HepG2 (cell line): Measurements from ENCODE around the gene UBE2N. TPM values are rescaled to one million over a fixed set of nuclear protein-coding genes. Genes with fewer than 3 reads are reported as not detected.

Experiments
- ATAC-seq: fragments of 200-7000 bp; cut with Tn5 transposase; 3 replicates; pipeline ENCODE4 v1.9.1; 2020; ENCODE audit warnings: mild to moderate bottlenecking, moderate library complexity
- BruUV-seq: library from RNA; stranded (reverse); fragments of 400-500 nt; replicated peaks from 2 replicates; lab custom pipeline; 2021; lab: Mats Ljungman, UMichigan
- CTCF ChIA-PET: fragments of 300-600 bp; formaldehyde crosslinking; extraction: SDS; loops from one replicate; lab custom pipeline; 2021; ENCODE audit warnings: low total read pairs, inconsistent platforms, low intra/inter-chr PET ratio; lab: Yijun Ruan, JAX
- POLR2A ChIA-PET: fragments of 350-600 bp; sonication (Branson Sonifier 250); formaldehyde crosslinking; loops from one replicate; lab custom pipeline; 2020; ENCODE audit warnings: antibody characterized with exemption, inconsistent platforms; lab: Yijun Ruan, JAX
- DNase-seq: peaks from one replicate; pipeline ENCODE4 v3.0.0-alpha.2; 2015; ENCODE audit warnings: low spot score
- FAIRE-seq: peaks from 3 replicates; lab custom pipeline; 2011; peaks lifted over from hg19 to GRCh38; lab: Jason Lieb, UNC
- H2AFZ ChIP-seq: one replicate; pipeline ENCODE4 v1.6.1; 2011; ENCODE audit warnings: low read length, inconsistent platforms
- H3K27ac ChIP-seq: fragments of 300-600 bp; 3 replicates; pipeline ENCODE4 v1.8.0; 2011; ENCODE audit warnings: mixed run types, mild to moderate bottlenecking, mixed read lengths, low read length, inconsistent platforms; ENCODE audit not compliant: insufficient read depth; ENCODE audit errors: extremely low read length
- H3K27me3 ChIP-seq, 2 experiments: fragments of 200-600 bp in 1 of 2; 2 replicates in 1 of 2; 3 replicates in 1 of 2; pipeline versions ENCODE4 v1.6.0 to v1.8.0; 2011; ENCODE audit warnings: low read length in 2 of 2, mild to moderate bottlenecking in 2 of 2, moderate library complexity in 2 of 2, inconsistent platforms in 1 of 2; ENCODE audit not compliant: insufficient read depth in 2 of 2, control insufficient read depth in 1 of 2
- H3K36me3 ChIP-seq, 2 experiments: fragments of 200-600 bp in 1 of 2; replicated peaks in 1 of 2; 2 replicates in 1 of 2; 3 replicates in 1 of 2; pipeline versions ENCODE4 v1.5.1 to v1.8.0; 2011; ENCODE audit warnings: low read length in 2 of 2, inconsistent platforms in 1 of 2; ENCODE audit not compliant: insufficient read depth in 2 of 2, control insufficient read depth in 1 of 2
- H3K4me1 ChIP-seq: 2 replicates; pipeline ENCODE4 v1.5.1; 2012; ENCODE audit warnings: low read length, inconsistent platforms; ENCODE audit not compliant: insufficient read depth
- H3K4me2 ChIP-seq: 2 replicates; pipeline ENCODE4 v1.6.0; 2011; ENCODE audit warnings: low read depth, low read length, inconsistent platforms
- H3K4me3 ChIP-seq, 3 experiments: fragments of 200-600 bp in 1 of 3; sonication (generic), shearing (Covaris generic) in 1 of 3; replicated peaks in 1 of 3; 2 replicates each; pipeline ENCODE4 v1.5.1; 2011 to 2016; ENCODE audit warnings: low read length in 3 of 3, inconsistent platforms in 2 of 3, low read depth in 2 of 3, mild to moderate bottlenecking in 2 of 3, control low read depth in 1 of 3, mixed read lengths in 1 of 3; ENCODE audit not compliant: insufficient read depth in 1 of 3
- H3K79me2 ChIP-seq: one replicate; pipeline ENCODE4 v1.6.1; 2011; ENCODE audit warnings: low read length, inconsistent platforms; ENCODE audit not compliant: insufficient read depth
- H3K9ac ChIP-seq: 2 replicates; pipeline ENCODE4 v1.6.0; 2011; ENCODE audit warnings: mild to moderate bottlenecking, low read depth, low read length, inconsistent platforms; ENCODE audit not compliant: insufficient read depth
- H3K9me3 ChIP-seq: 2 replicates; pipeline ENCODE4 v1.5.1; 2012; ENCODE audit warnings: mild to moderate bottlenecking, low read length
- H4K20me1 ChIP-seq: 2 replicates; pipeline ENCODE4 v1.6.0; 2011; ENCODE audit warnings: inconsistent platforms, mild to moderate bottlenecking, low read length, moderate library complexity; ENCODE audit not compliant: insufficient read depth
- EED ChIP-seq: sonication (generic); formaldehyde crosslinking; IDR thresholded peaks from 2 replicates; pipeline ENCODE4 v1.5.0; 2020; ENCODE audit warnings: mild to moderate bottlenecking, missing genetic modification reagents
- FOXA1 ChIP-seq, 2 experiments: fragments of 450-650 bp in 1 of 2; sonication (generic) in 1 of 2; formaldehyde crosslinking in 1 of 2; IDR thresholded peaks; 2 replicates each; pipeline versions ENCODE4 v1.4.0 to v1.6.1; 2016 to 2020; ENCODE audit warnings: missing genetic modification reagents in 1 of 2
- KAT8 ChIP-seq: IDR thresholded peaks from 2 replicates; pipeline ENCODE4 v1.6.1; 2016; ENCODE audit warnings: missing genetic modification reagents, missing compliant biosample characterization
- ZBTB7A ChIP-seq: sonication (generic); formaldehyde crosslinking; IDR thresholded peaks from 2 replicates; pipeline ENCODE4 v1.8.0; 2022; ENCODE audit warnings: mild to moderate bottlenecking, missing genetic modification reagents
- ZNF432 ChIP-seq: sonication (generic); formaldehyde crosslinking; IDR thresholded peaks from 2 replicates; pipeline ENCODE4 v1.5.0; 2020; ENCODE audit warnings: missing genetic modification reagents, mild to moderate bottlenecking, borderline replicate concordance
- ZNF550 ChIP-seq: sonication (generic); formaldehyde crosslinking; IDR thresholded peaks from 2 replicates; pipeline ENCODE4 v1.4.0; 2020; ENCODE audit warnings: mild to moderate bottlenecking, missing genetic modification reagents, borderline replicate concordance
- ZNF780A ChIP-seq: sonication (generic); formaldehyde crosslinking; IDR thresholded peaks from 2 replicates; pipeline ENCODE4 v1.8.0; 2022; ENCODE audit warnings: mild to moderate bottlenecking, missing genetic modification reagents, moderate library complexity
- WGBS: methylation state at CpG from one replicate; pipeline ENCODE4 v1.1.6; 2017; ENCODE audit warnings: low lambda C conversion rate; 5-methylcytosine and 5-hydroxymethylcytosine counted together
- in situ Hi-C: cut with HindIII; loops from 2 replicates; pipeline ENCODE4 v1.10.0; 2017; ENCODE audit warnings: low pct_unique_long_range_greater_than_20kb; ENCODE audit not compliant: extremely low pct_ligation_motif_present
- intact Hi-C: fragments of 100-400 bp; cut with micrococcal nuclease; formaldehyde crosslinking; loops from one replicate; pipeline ENCODE4 v1.10.0; 2022; ENCODE audit not compliant: unreplicated experiment
- polyA plus RNA-seq, 8 experiments: library from polyadenylated mRNA; depleted of rRNA in 3 of 8; stranded (reverse) in 7 of 8; unstranded in 1 of 8; fragments of >200 nt; fragmentation: Illumina TruSeq in 4 of 8; extraction: Trizol in 4 of 8; gene quantifications; 2 replicates each; pipeline versions ENCODE4 v1.2.1 to v1.2.3, GENCODE V29; 2011 to 2016; ENCODE audit warnings: low read depth in 4 of 8, missing spikeins in 1 of 8, mixed read lengths in 1 of 8; ENCODE audit not compliant: insufficient read depth in 1 of 8
- total RNA-seq, 5 experiments: library from RNA; depleted of rRNA; stranded (reverse); fragments of >200 nt; fragmentation: Illumina TruSeq; extraction: Trizol; gene quantifications; 2 replicates each; pipeline ENCODE4 v1.2.3, GENCODE V29; 2016; ENCODE audit warnings: low read depth in 1 of 5
- TF ChIP-seq, protein P1 (sequence below): sonication (generic); formaldehyde crosslinking; IDR thresholded peaks from 2 replicates; pipeline ENCODE4 v1.4.0; 2020; ENCODE audit warnings: mild to moderate bottlenecking, missing genetic modification reagents
- TF ChIP-seq, protein P2 (sequence below): sonication (generic); formaldehyde crosslinking; IDR thresholded peaks from 2 replicates; pipeline ENCODE4 v1.5.1; 2020; ENCODE audit warnings: mild to moderate bottlenecking, missing genetic modification reagents, moderate library complexity
- TF ChIP-seq, protein P3 (sequence below): sonication (generic); formaldehyde crosslinking; IDR thresholded peaks from 2 replicates; pipeline ENCODE4 v1.8.0; 2022; ENCODE audit warnings: mild to moderate bottlenecking, missing genetic modification reagents, moderate library complexity
- TF ChIP-seq, protein P4 (sequence below): sonication (generic); formaldehyde crosslinking; conservative IDR thresholded peaks from 2 replicates; pipeline ENCODE4 v1.4.0; 2020; ENCODE audit warnings: mild to moderate bottlenecking, missing genetic modification reagents, moderate library complexity

The UBE2N gene
- total and polyA plus RNA-seq, 2 of the 13 experiments (the other 11 are each of a cell fraction or from before 2014, with no cell fraction given): 188 to 197 TPM

GRCh38 chr12:93441081-93441616 is 598 bp downstream of the UBE2N start (continued):
- TF ChIP-seq ZNF550 (CRISPR knock-in tag) (no peak), ZNF780A (CRISPR knock-in tag) (no peak), EED (no peak), ZBTB7A (CRISPR knock-in tag) (no peak), ZNF432 (CRISPR knock-in tag) (no peak)
- TF ChIP-seq, protein P1, sequence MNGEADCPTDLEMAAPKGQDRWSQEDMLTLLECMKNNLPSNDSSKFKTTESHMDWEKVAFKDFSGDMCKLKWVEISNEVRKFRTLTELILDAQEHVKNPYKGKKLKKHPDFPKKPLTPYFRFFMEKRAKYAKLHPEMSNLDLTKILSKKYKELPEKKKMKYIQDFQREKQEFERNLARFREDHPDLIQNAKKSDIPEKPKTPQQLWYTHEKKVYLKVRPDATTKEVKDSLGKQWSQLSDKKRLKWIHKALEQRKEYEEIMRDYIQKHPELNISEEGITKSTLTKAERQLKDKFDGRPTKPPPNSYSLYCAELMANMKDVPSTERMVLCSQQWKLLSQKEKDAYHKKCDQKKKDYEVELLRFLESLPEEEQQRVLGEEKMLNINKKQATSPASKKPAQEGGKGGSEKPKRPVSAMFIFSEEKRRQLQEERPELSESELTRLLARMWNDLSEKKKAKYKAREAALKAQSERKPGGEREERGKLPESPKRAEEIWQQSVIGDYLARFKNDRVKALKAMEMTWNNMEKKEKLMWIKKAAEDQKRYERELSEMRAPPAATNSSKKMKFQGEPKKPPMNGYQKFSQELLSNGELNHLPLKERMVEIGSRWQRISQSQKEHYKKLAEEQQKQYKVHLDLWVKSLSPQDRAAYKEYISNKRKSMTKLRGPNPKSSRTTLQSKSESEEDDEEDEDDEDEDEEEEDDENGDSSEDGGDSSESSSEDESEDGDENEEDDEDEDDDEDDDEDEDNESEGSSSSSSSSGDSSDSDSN (CRISPR knock-in tag): peak; percentile 13
- TF ChIP-seq, protein P2, sequence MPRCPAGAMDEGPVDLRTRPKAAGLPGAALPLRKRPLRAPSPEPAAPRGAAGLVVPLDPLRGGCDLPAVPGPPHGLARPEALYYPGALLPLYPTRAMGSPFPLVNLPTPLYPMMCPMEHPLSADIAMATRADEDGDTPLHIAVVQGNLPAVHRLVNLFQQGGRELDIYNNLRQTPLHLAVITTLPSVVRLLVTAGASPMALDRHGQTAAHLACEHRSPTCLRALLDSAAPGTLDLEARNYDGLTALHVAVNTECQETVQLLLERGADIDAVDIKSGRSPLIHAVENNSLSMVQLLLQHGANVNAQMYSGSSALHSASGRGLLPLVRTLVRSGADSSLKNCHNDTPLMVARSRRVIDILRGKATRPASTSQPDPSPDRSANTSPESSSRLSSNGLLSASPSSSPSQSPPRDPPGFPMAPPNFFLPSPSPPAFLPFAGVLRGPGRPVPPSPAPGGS (CRISPR knock-in tag): 0 out of 2 replicates have a peak, but pooled peaks have one; percentile 26
- TF ChIP-seq, all 625 proteins: peak for 25

DNA sequence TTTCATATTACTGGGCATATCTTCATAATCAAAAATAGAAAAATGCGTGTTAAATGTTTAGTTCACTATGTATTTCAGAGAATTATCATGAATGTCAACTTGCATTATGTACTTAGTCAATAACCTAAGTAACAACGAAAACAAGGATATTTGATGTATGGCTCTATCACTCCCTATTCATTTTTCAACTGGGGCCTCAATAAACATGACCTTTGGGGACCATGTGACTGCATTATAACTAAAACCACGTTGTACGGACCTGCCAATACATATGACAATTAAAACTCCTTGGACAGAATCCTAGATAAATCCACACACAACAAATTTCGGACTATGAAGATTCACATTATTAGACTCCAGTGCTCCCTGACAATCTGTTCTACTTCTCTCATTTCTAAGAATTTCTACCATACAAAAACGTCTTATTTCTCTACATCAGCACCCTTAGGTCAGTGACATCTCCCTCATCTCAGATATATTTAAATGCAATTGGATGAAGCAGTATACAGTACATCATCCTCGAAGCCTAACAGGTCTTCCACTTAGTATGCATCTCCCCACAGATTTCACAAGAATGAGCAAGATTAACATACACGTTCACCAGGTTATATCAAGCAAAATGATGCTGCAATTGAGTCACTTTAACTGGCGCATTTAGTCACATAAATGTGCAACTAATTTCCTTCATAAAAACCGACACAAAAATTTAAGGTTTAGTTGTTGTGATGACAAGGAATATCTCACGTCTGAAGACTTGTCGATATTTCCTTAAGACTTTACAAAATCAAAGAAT is 1.5 kb downstream of the UBE2N start:
- no peaks in the 10 kb centered on the region for H3K9me3 ChIP-seq
- peak overlapping the region; percentile 92 for H3K27ac ChIP-seq
- no peaks in the 10 kb centered on the region; a peak in 1 of 5 replicates for H3K27me3 ChIP-seq
- peak overlapping the region; percentile 90 for H3K4me2 ChIP-seq
- peak overlapping the region; percentile 96 for H3K9ac ChIP-seq
- intact Hi-C loops (no loop called here), in situ Hi-C loops (no loop called here)
- peak overlapping the region; percentile 70 to 95 (median 76) for H3K4me3 ChIP-seq
- peaks cover 69% of the 10 kb centered on the region for H3K4me1 ChIP-seq
- no peak for FAIRE-seq
- ChIA-PET POLR2A (no interaction called here), CTCF (no interaction called here)
- H2AFZ ChIP-seq: no peak overlapping the region
- 4% methylated on average over 12 of the region's 12 CpGs for WGBS
- TSS peak; percentile 59 for BruUV-seq
- H3K36me3 ChIP-seq: peaks cover 0 to 1% of the 10 kb centered on the region in 2 experiments; a peak in 1 of 5 replicates
- DNase-seq: no peak
- H3K79me2 ChIP-seq: peaks cover 73% of the 10 kb centered on the region
- no peak for ATAC-seq
- peaks cover 49% of the 10 kb centered on the region for H4K20me1 ChIP-seq
- TF ChIP-seq KAT8 (CRISPR knock-in tag): 0 out of 2 replicates have a peak, but pooled peaks have one; percentile 19
- TF ChIP-seq FOXA1 (IDR thresholded peaks at IDR 0.05): no peak
- TF ChIP-seq FOXA1 (CRISPR knock-in tag; IDR thresholded peaks at IDR 0.05): peak; percentile 53
- TF ChIP-seq, protein P3, sequence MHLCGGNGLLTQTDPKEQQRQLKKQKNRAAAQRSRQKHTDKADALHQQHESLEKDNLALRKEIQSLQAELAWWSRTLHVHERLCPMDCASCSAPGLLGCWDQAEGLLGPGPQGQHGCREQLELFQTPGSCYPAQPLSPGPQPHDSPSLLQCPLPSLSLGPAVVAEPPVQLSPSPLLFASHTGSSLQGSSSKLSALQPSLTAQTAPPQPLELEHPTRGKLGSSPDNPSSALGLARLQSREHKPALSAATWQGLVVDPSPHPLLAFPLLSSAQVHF (CRISPR knock-in tag): no peak
- TF ChIP-seq, protein P4, sequence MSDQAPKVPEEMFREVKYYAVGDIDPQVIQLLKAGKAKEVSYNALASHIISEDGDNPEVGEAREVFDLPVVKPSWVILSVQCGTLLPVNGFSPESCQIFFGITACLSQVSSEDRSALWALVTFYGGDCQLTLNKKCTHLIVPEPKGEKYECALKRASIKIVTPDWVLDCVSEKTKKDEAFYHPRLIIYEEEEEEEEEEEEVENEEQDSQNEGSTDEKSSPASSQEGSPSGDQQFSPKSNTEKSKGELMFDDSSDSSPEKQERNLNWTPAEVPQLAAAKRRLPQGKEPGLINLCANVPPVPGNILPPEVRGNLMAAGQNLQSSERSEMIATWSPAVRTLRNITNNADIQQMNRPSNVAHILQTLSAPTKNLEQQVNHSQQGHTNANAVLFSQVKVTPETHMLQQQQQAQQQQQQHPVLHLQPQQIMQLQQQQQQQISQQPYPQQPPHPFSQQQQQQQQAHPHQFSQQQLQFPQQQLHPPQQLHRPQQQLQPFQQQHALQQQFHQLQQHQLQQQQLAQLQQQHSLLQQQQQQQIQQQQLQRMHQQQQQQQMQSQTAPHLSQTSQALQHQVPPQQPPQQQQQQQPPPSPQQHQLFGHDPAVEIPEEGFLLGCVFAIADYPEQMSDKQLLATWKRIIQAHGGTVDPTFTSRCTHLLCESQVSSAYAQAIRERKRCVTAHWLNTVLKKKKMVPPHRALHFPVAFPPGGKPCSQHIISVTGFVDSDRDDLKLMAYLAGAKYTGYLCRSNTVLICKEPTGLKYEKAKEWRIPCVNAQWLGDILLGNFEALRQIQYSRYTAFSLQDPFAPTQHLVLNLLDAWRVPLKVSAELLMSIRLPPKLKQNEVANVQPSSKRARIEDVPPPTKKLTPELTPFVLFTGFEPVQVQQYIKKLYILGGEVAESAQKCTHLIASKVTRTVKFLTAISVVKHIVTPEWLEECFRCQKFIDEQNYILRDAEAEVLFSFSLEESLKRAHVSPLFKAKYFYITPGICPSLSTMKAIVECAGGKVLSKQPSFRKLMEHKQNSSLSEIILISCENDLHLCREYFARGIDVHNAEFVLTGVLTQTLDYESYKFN (CRISPR knock-in tag): 0 out of 2 replicates have a peak, but pooled peaks have one; percentile 21
